MCF 10A (cell line): ENCODE data around the gene THOC1. TPM values are rescaled to one million over a fixed set of nuclear protein-coding genes. Genes with fewer than 3 reads are reported as not detected.

Experiments used
- BruUV-seq: library from RNA; stranded (reverse); fragments of 400-500 nt; replicated peaks from 2 replicates; lab custom pipeline; 2021; lab: Mats Ljungman, UMichigan
- CTCF ChIA-PET: fragments of 300-600 bp; sonication (Branson Sonifier 250); formaldehyde crosslinking; extraction: SDS; loops from one replicate; lab custom pipeline; 2021; ENCODE audit warnings: antibody characterized with exemption, inconsistent platforms; lab: Yijun Ruan, JAX
- POLR2A ChIA-PET: fragments of 300-600, 350-650 bp; sonication (Branson Sonifier 250); formaldehyde crosslinking; extraction: SDS; loops from one replicate; lab custom pipeline; 2020; ENCODE audit warnings: antibody characterized with exemption, inconsistent platforms; lab: Yijun Ruan, JAX
- DNase-seq: peaks from one replicate; pipeline ENCODE4 v3.0.0-alpha.2; 2018; ENCODE audit not compliant: unreplicated experiment
- H3K27ac Mint-ChIP-seq: one replicate; pipeline ENCODE4 v1.8.0; 2022; ENCODE audit warnings: mild to moderate bottlenecking, low read depth, mixed read lengths; ENCODE audit not compliant: unreplicated experiment
- H3K27me3 Mint-ChIP-seq: one replicate; pipeline ENCODE4 v1.8.0; 2022; ENCODE audit warnings: mixed read lengths; ENCODE audit not compliant: insufficient read depth, unreplicated experiment
- H3K36me3 Mint-ChIP-seq: one replicate; pipeline ENCODE4 v1.8.0; 2022; ENCODE audit warnings: mild to moderate bottlenecking, moderate library complexity, mixed read lengths; ENCODE audit not compliant: insufficient read depth, unreplicated experiment
- H3K4me1 Mint-ChIP-seq: one replicate; pipeline ENCODE4 v1.8.0; 2022; ENCODE audit warnings: mixed read lengths; ENCODE audit not compliant: insufficient read depth, unreplicated experiment
- H3K4me3 Mint-ChIP-seq: one replicate; pipeline ENCODE4 v1.8.0; 2022; ENCODE audit warnings: mild to moderate bottlenecking, moderate library complexity, mixed read lengths; ENCODE audit not compliant: unreplicated experiment
- H3K9me3 Mint-ChIP-seq: one replicate; pipeline ENCODE4 v1.8.0; 2022; ENCODE audit warnings: mixed read lengths; ENCODE audit not compliant: unreplicated experiment
- intact Hi-C: fragments of 100-400 bp; cut with micrococcal nuclease; formaldehyde crosslinking; loops from 2 replicates; pipeline ENCODE4 v1.14.1; 2022
- total RNA-seq: library from RNA; stranded (reverse); gene quantifications from 2 replicates; pipeline ENCODE4 v1.2.3, GENCODE V29; 2022
- TF ChIP-seq, protein P1 (sequence below): fragments of 200-600 bp; IDR thresholded peaks from one replicate; pipeline ENCODE4 v1.8.0; 2022; ENCODE audit warnings: antibody characterized with exemption, mild to moderate bottlenecking; ENCODE audit not compliant: unreplicated experiment

THOC1 gene
- total RNA-seq, 1 experiment from 2014 or later, result 44.6 TPM

DNA sequence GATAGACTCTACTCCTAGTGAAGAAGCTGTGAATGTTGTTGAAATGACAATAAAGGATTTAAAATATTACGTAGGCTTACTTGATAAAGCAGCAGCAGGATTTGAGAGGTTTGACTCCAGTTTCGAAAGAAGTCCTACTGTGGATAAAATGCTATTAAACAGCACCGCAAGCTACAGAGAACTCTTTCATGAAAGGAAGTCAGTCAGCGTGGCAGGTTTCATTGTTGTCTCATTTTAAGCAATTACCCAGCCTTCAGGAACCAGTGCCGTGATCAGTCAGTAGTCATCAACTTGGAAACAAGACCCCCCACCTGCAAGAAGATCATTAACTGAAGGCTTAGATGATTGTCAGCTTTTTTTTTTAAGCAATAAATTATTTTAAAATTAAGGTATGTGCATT, 95.5 kb downstream of the THOC1 start:
- H3K27me3 Mint-ChIP-seq, result no peaks in the 10 kb centered on the region
- intact Hi-C loops, result no loop called here
- ChIA-PET CTCF (no interaction called here), POLR2A (interaction anchor here (0.9 kb wide), 1 partner anchor 13 kb away, joined by 6 read pairs; no protein-coding TSS in a partner anchor)
- no peaks in the 10 kb centered on the region for H3K4me1 Mint-ChIP-seq
- TF ChIP-seq, protein P1, sequence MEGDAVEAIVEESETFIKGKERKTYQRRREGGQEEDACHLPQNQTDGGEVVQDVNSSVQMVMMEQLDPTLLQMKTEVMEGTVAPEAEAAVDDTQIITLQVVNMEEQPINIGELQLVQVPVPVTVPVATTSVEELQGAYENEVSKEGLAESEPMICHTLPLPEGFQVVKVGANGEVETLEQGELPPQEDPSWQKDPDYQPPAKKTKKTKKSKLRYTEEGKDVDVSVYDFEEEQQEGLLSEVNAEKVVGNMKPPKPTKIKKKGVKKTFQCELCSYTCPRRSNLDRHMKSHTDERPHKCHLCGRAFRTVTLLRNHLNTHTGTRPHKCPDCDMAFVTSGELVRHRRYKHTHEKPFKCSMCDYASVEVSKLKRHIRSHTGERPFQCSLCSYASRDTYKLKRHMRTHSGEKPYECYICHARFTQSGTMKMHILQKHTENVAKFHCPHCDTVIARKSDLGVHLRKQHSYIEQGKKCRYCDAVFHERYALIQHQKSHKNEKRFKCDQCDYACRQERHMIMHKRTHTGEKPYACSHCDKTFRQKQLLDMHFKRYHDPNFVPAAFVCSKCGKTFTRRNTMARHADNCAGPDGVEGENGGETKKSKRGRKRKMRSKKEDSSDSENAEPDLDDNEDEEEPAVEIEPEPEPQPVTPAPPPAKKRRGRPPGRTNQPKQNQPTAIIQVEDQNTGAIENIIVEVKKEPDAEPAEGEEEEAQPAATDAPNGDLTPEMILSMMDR, result no peak
- H3K9me3 Mint-ChIP-seq, result no peaks in the 10 kb centered on the region
- no peak overlapping the region for H3K4me3 Mint-ChIP-seq
- no peak overlapping the region for H3K27ac Mint-ChIP-seq
- no peak for DNase-seq
- no TSS peak for BruUV-seq
- H3K36me3 Mint-ChIP-seq, result peaks cover 76% of the 10 kb centered on the region

Other genes with a start within 250 kb of the THOC1 start
- not detected in 2 replicates for gene TUBB8B, start 218.4 kb downstream of the THOC1 start, total RNA-seq
- 76.7 and 79.1 TPM in 2 replicates for gene USP14, start 109.5 kb downstream of the THOC1 start, total RNA-seq
- 0.05 TPM in 1 of 2 replicates, not detected in the other for gene COLEC12, start 232.7 kb upstream of the THOC1 start, total RNA-seq